Measurements from ENCODE around the gene DHX35.

- TF ChIP-seq CTCF (conservative IDR thresholded peaks at IDR 0.05; ENCODE audit: low read depth, low read length), result no peak
- no peak for TF ChIP-seq EZH2 (IDR thresholded peaks at IDR 0.05; ENCODE audit: borderline replicate concordance, low read depth, low read length, poor library complexity, severe bottlenecking)
Measured at GRCh38 chr20:38965264-38965663, 3.1 kb downstream of the DHX35 start.

Measured in A673 (cell line).